ENCODE measurements around the gene MYO9B.

Gene MYO9B

GRCh38 chr19:17112700-17113099, 37.1 kb downstream of the MYO9B start:
- no peaks in the 10 kb centered on the region for H3K27me3 ChIP-seq (ENCODE audit: control insufficient read depth in 2 of 2, insufficient read depth in 2 of 2, low read length in 2 of 2)
- H3K4me3 ChIP-seq (ENCODE audit: low read length in 2 of 2): no peak overlapping the region
- H3K36me3 ChIP-seq (ENCODE audit: control insufficient read depth in 2 of 2, insufficient read depth in 2 of 2, low read length in 2 of 2): peaks cover 3 to 12% of the 10 kb centered on the region in 2 donors
- H3K9me3 ChIP-seq (ENCODE audit: control insufficient read depth in 2 of 2, low read length in 2 of 2): no peaks in the 10 kb centered on the region
- peaks cover 11 to 19% of the 10 kb centered on the region in 2 donors for H3K4me1 ChIP-seq (ENCODE audit: control insufficient read depth in 2 of 2, insufficient read depth in 2 of 2, low read length in 2 of 2)
- no peak overlapping the region for H3K9ac ChIP-seq (ENCODE audit: low read depth in 1 of 2, low read length in 2 of 2)
- H3K27ac ChIP-seq (ENCODE audit: low read depth in 2 of 2, low read length in 2 of 2): peak overlapping the region; percentile 34 to 67

- H3K9ac ChIP-seq (ENCODE audit: low read depth in 1 of 2, low read length in 2 of 2): peak overlapping the region in 1 of 2 donors; percentile 5
- H3K27me3 ChIP-seq (ENCODE audit: control insufficient read depth in 2 of 2, insufficient read depth in 2 of 2, low read length in 2 of 2): no peaks in the 10 kb centered on the region
- H3K27ac ChIP-seq (ENCODE audit: low read depth in 2 of 2, low read length in 2 of 2): peak overlapping the region; percentile 34 to 67
- H3K9me3 ChIP-seq (ENCODE audit: control insufficient read depth in 2 of 2, low read length in 2 of 2): no peaks in the 10 kb centered on the region
- peaks cover 7 to 14% of the 10 kb centered on the region in 2 donors for H3K4me1 ChIP-seq (ENCODE audit: control insufficient read depth in 2 of 2, insufficient read depth in 2 of 2, low read length in 2 of 2)
- no peak overlapping the region for H3K4me3 ChIP-seq (ENCODE audit: low read length in 2 of 2)
- peaks cover 3 to 12% of the 10 kb centered on the region in 2 donors for H3K36me3 ChIP-seq (ENCODE audit: control insufficient read depth in 2 of 2, insufficient read depth in 2 of 2, low read length in 2 of 2)
These were observed 37.7 kb downstream of the MYO9B start for GRCh38 chr19:17113127-17113785.

GRCh38 chr19:17114414-17114831, 38.8 kb downstream of the MYO9B start:
- Histone ChIP-seq H3K4me3 (ENCODE audit: low read length in 2 of 2) (no peak overlapping the region), H3K27me3 (ENCODE audit: control insufficient read depth in 2 of 2, insufficient read depth in 2 of 2, low read length in 2 of 2) (no peaks in the 10 kb centered on the region), H3K9ac (ENCODE audit: low read depth in 1 of 2, low read length in 2 of 2) (no peak overlapping the region), H3K9me3 (ENCODE audit: control insufficient read depth in 2 of 2, low read length in 2 of 2) (no peaks in the 10 kb centered on the region), H3K4me1 (ENCODE audit: control insufficient read depth in 2 of 2, insufficient read depth in 2 of 2, low read length in 2 of 2) (peaks cover 5 to 11% of the 10 kb centered on the region in 2 donors), H3K36me3 (ENCODE audit: control insufficient read depth in 2 of 2, insufficient read depth in 2 of 2, low read length in 2 of 2) (peaks cover 3 to 18% of the 10 kb centered on the region in 2 donors), H3K27ac (ENCODE audit: low read depth in 2 of 2, low read length in 2 of 2) (peak overlapping the region; percentile 34 to 67)

GRCh38 chr19:17116996-17117702, 41.6 kb downstream of the MYO9B start:
- H3K27ac ChIP-seq (ENCODE audit: low read depth in 2 of 2, low read length in 2 of 2): peak overlapping the region in 1 of 2 donors; percentile 23
- H3K36me3 ChIP-seq (ENCODE audit: control insufficient read depth in 2 of 2, insufficient read depth in 2 of 2, low read length in 2 of 2): peaks cover 0 to 14% of the 10 kb centered on the region in 2 donors
- H3K4me3 ChIP-seq (ENCODE audit: low read length in 2 of 2): no peak overlapping the region
- H3K27me3 ChIP-seq (ENCODE audit: control insufficient read depth in 2 of 2, insufficient read depth in 2 of 2, low read length in 2 of 2): no peaks in the 10 kb centered on the region
- peaks cover 3 to 5% of the 10 kb centered on the region in 2 donors for H3K4me1 ChIP-seq (ENCODE audit: control insufficient read depth in 2 of 2, insufficient read depth in 2 of 2, low read length in 2 of 2)
- H3K9ac ChIP-seq (ENCODE audit: low read depth in 1 of 2, low read length in 2 of 2): no peak overlapping the region
- H3K9me3 ChIP-seq (ENCODE audit: control insufficient read depth in 2 of 2, low read length in 2 of 2): no peaks in the 10 kb centered on the region

- no peak overlapping the region for H3K27ac ChIP-seq (ENCODE audit: low read depth in 2 of 2, low read length in 2 of 2)
- no peak overlapping the region for H3K9ac ChIP-seq (ENCODE audit: low read depth in 1 of 2, low read length in 2 of 2)
- H3K9me3 ChIP-seq (ENCODE audit: control insufficient read depth in 2 of 2, low read length in 2 of 2): no peaks in the 10 kb centered on the region
- no peak overlapping the region for H3K4me3 ChIP-seq (ENCODE audit: low read length in 2 of 2)
- no peaks in the 10 kb centered on the region for H3K27me3 ChIP-seq (ENCODE audit: control insufficient read depth in 2 of 2, insufficient read depth in 2 of 2, low read length in 2 of 2)
- H3K36me3 ChIP-seq (ENCODE audit: control insufficient read depth in 2 of 2, insufficient read depth in 2 of 2, low read length in 2 of 2): peaks cover 0 to 9% of the 10 kb centered on the region in 2 donors
- H3K4me1 ChIP-seq (ENCODE audit: control insufficient read depth in 2 of 2, insufficient read depth in 2 of 2, low read length in 2 of 2): peaks cover 0 to 4% of the 10 kb centered on the region in 2 donors
These were observed 43.4 kb downstream of the MYO9B start for GRCh38 chr19:17118957-17119356.

GRCh38 chr19:17121736-17122293, 46.2 kb downstream of the MYO9B start:
- peaks cover 8 to 15% of the 10 kb centered on the region in 2 donors for H3K4me1 ChIP-seq (ENCODE audit: control insufficient read depth in 2 of 2, insufficient read depth in 2 of 2, low read length in 2 of 2)
- H3K9ac ChIP-seq (ENCODE audit: low read depth in 1 of 2, low read length in 2 of 2): no peak overlapping the region
- no peak overlapping the region for H3K27ac ChIP-seq (ENCODE audit: low read depth in 2 of 2, low read length in 2 of 2)
- H3K27me3 ChIP-seq (ENCODE audit: control insufficient read depth in 2 of 2, insufficient read depth in 2 of 2, low read length in 2 of 2): no peaks in the 10 kb centered on the region
- no peaks in the 10 kb centered on the region for H3K9me3 ChIP-seq (ENCODE audit: control insufficient read depth in 2 of 2, low read length in 2 of 2)
- no peak overlapping the region for H3K4me3 ChIP-seq (ENCODE audit: low read length in 2 of 2)
- peaks cover 0 to 9% of the 10 kb centered on the region in 2 donors for H3K36me3 ChIP-seq (ENCODE audit: control insufficient read depth in 2 of 2, insufficient read depth in 2 of 2, low read length in 2 of 2)

GRCh38 chr19:17123041-17123440, 47.5 kb downstream of the MYO9B start:
- H3K27ac ChIP-seq (ENCODE audit: low read depth in 2 of 2, low read length in 2 of 2): peak overlapping the region in 1 of 2 donors; percentile 20

GRCh38 chr19:17124025-17124424, 48.4 kb downstream of the MYO9B start:
- Histone ChIP-seq H3K27ac (ENCODE audit: low read depth in 2 of 2, low read length in 2 of 2) (no peak overlapping the region), H3K36me3 (ENCODE audit: control insufficient read depth in 2 of 2, insufficient read depth in 2 of 2, low read length in 2 of 2) (peaks cover 0 to 6% of the 10 kb centered on the region in 2 donors), H3K4me1 (ENCODE audit: control insufficient read depth in 2 of 2, insufficient read depth in 2 of 2, low read length in 2 of 2) (peaks cover 8 to 15% of the 10 kb centered on the region in 2 donors), H3K27me3 (ENCODE audit: control insufficient read depth in 2 of 2, insufficient read depth in 2 of 2, low read length in 2 of 2) (no peaks in the 10 kb centered on the region), H3K9ac (ENCODE audit: low read depth in 1 of 2, low read length in 2 of 2) (no peak overlapping the region), H3K4me3 (ENCODE audit: low read length in 2 of 2) (no peak overlapping the region), H3K9me3 (ENCODE audit: control insufficient read depth in 2 of 2, low read length in 2 of 2) (no peaks in the 10 kb centered on the region)

More at GRCh38 chr19:17123041-17123440, 47.5 kb downstream of the MYO9B start:
- Histone ChIP-seq H3K4me1 (ENCODE audit: control insufficient read depth in 2 of 2, insufficient read depth in 2 of 2, low read length in 2 of 2) (peaks cover 8 to 15% of the 10 kb centered on the region in 2 donors), H3K36me3 (ENCODE audit: control insufficient read depth in 2 of 2, insufficient read depth in 2 of 2, low read length in 2 of 2) (peaks cover 0 to 9% of the 10 kb centered on the region in 2 donors), H3K4me3 (ENCODE audit: low read length in 2 of 2) (no peak overlapping the region), H3K9me3 (ENCODE audit: control insufficient read depth in 2 of 2, low read length in 2 of 2) (no peaks in the 10 kb centered on the region), H3K27me3 (ENCODE audit: control insufficient read depth in 2 of 2, insufficient read depth in 2 of 2, low read length in 2 of 2) (no peaks in the 10 kb centered on the region), H3K9ac (ENCODE audit: low read depth in 1 of 2, low read length in 2 of 2) (no peak overlapping the region)

GRCh38 chr19:17125062-17125727, 49.6 kb downstream of the MYO9B start:
- Histone ChIP-seq H3K9ac (ENCODE audit: low read depth in 1 of 2, low read length in 2 of 2) (peak overlapping the region in 1 of 2 donors; percentile 18), H3K4me1 (ENCODE audit: control insufficient read depth in 2 of 2, insufficient read depth in 2 of 2, low read length in 2 of 2) (peaks cover 8 to 15% of the 10 kb centered on the region in 2 donors), H3K27ac (ENCODE audit: low read depth in 2 of 2, low read length in 2 of 2) (peak overlapping the region; percentile 73 to 83), H3K27me3 (ENCODE audit: control insufficient read depth in 2 of 2, insufficient read depth in 2 of 2, low read length in 2 of 2) (no peaks in the 10 kb centered on the region), H3K9me3 (ENCODE audit: control insufficient read depth in 2 of 2, low read length in 2 of 2) (no peaks in the 10 kb centered on the region), H3K36me3 (ENCODE audit: control insufficient read depth in 2 of 2, insufficient read depth in 2 of 2, low read length in 2 of 2) (peaks cover 0 to 3% of the 10 kb centered on the region in 2 donors), H3K4me3 (ENCODE audit: low read length in 2 of 2) (peak overlapping the region; percentile 14 to 38)
